H9 (cell line): ENCODE measurements around the gene SLC38A5. TPM values are rescaled to one million over a fixed set of nuclear protein-coding genes. Genes with fewer than 3 reads are reported as not detected.

ENCODE experiments used
- DNase-seq: peaks from one replicate; pipeline ENCODE4 v3.0.0-alpha.2; 2017
- H2AFZ ChIP-seq: one replicate; pipeline ENCODE4 v1.6.1; 2013; ENCODE audit warnings: mild to moderate bottlenecking, low read length, control low read depth, moderate library complexity
- H2AK5ac ChIP-seq: 2 replicates; pipeline ENCODE4 v1.6.1; 2013; ENCODE audit warnings: low read length, control low read depth, mixed read lengths; ENCODE audit not compliant: insufficient read length
- H2BK120ac ChIP-seq: one replicate; pipeline ENCODE4 v1.6.1; 2013; ENCODE audit warnings: low read depth, mild to moderate bottlenecking, low read length, control low read depth, inconsistent platforms; ENCODE audit not compliant: poor library complexity, severe bottlenecking
- H2BK12ac ChIP-seq: 2 replicates; pipeline ENCODE4 v1.6.1; 2013; ENCODE audit warnings: low read length, control low read depth, mixed read lengths, low read depth; ENCODE audit not compliant: insufficient read length
- H2BK15ac ChIP-seq: 2 replicates; pipeline ENCODE4 v1.6.1; 2013; ENCODE audit warnings: low read depth, low read length, control low read depth
- H2BK20ac ChIP-seq: one replicate; pipeline ENCODE4 v1.6.1; 2013; ENCODE audit warnings: low read depth, mild to moderate bottlenecking, low read length, control low read depth, inconsistent platforms; ENCODE audit not compliant: poor library complexity, severe bottlenecking
- H2BK5ac ChIP-seq: 2 replicates; pipeline ENCODE4 v1.6.1; 2013; ENCODE audit warnings: low read length, control low read depth, mixed read lengths; ENCODE audit not compliant: insufficient read length
- H3K14ac ChIP-seq: 2 replicates; pipeline ENCODE4 v1.6.1; 2013; ENCODE audit warnings: low read length, control low read depth; ENCODE audit not compliant: insufficient read depth
- H3K18ac ChIP-seq: 2 replicates; pipeline ENCODE4 v1.6.1; 2013; ENCODE audit warnings: low read depth, mild to moderate bottlenecking, mixed read lengths, low read length, control low read depth; ENCODE audit not compliant: insufficient read length
- H3K23ac ChIP-seq: 2 replicates; pipeline ENCODE4 v1.6.1; 2013; ENCODE audit warnings: low read length, control low read depth, mixed read lengths, low read depth; ENCODE audit not compliant: insufficient read length
- H3K23me2 ChIP-seq: 2 replicates; pipeline ENCODE4 v1.6.1; 2013; ENCODE audit warnings: low read depth, mild to moderate bottlenecking, mixed read lengths, low read length, control low read depth; ENCODE audit not compliant: insufficient read length, poor library complexity, severe bottlenecking
- H3K27ac ChIP-seq: 2 replicates; pipeline ENCODE4 v1.5.1; 2013; ENCODE audit warnings: low read length, control low read depth, mixed read lengths, low read depth; ENCODE audit not compliant: insufficient read length
- H3K27me3 ChIP-seq: 2 replicates; pipeline ENCODE4 v1.6.1; 2013; ENCODE audit warnings: low read length, control low read depth, inconsistent platforms; ENCODE audit not compliant: insufficient read depth
- H3K4ac ChIP-seq: 2 replicates; pipeline ENCODE4 v1.6.1; 2013; ENCODE audit warnings: low read depth, mild to moderate bottlenecking, control low read depth, inconsistent platforms, low read length, moderate library complexity
- H3K4me1 ChIP-seq: 2 replicates; pipeline ENCODE4 v1.6.1; 2013; ENCODE audit warnings: low read length, control low read depth, inconsistent platforms; ENCODE audit not compliant: insufficient read depth
- H3K4me2 ChIP-seq: 2 replicates; pipeline ENCODE4 v1.6.1; 2013; ENCODE audit warnings: low read length, control low read depth, mixed read lengths; ENCODE audit not compliant: insufficient read length, insufficient read depth
- H3K56ac ChIP-seq: 2 replicates; pipeline ENCODE4 v1.6.1; 2013; ENCODE audit warnings: low read depth, mild to moderate bottlenecking, mixed read lengths, low read length, control low read depth; ENCODE audit not compliant: insufficient read length
- H3K79me1 ChIP-seq: 2 replicates; pipeline ENCODE4 v1.6.1; 2013; ENCODE audit warnings: low read depth, mild to moderate bottlenecking, moderate library complexity, low read length, control low read depth, inconsistent platforms; ENCODE audit not compliant: insufficient read depth, poor library complexity, severe bottlenecking
- H3K79me2 ChIP-seq: 2 replicates; pipeline ENCODE4 v1.6.1; 2013; ENCODE audit warnings: low read length, control low read depth, inconsistent platforms; ENCODE audit not compliant: insufficient read depth
- H3K9ac ChIP-seq: 2 replicates; pipeline ENCODE4 v1.6.1; 2013; ENCODE audit warnings: low read length, control low read depth, mixed read lengths; ENCODE audit not compliant: insufficient read length; ENCODE audit errors: extremely low read depth
- H3K9me3 ChIP-seq: one replicate; pipeline ENCODE4 v1.6.1; 2013; ENCODE audit warnings: low read depth, low read length, inconsistent platforms; ENCODE audit not compliant: control insufficient read depth
- H3T11ph ChIP-seq: one replicate; pipeline ENCODE4 v1.6.1; 2013; ENCODE audit warnings: mild to moderate bottlenecking, low read length, control low read depth, inconsistent platforms
- H4K20me1 ChIP-seq: one replicate; pipeline ENCODE4 v1.6.1; 2013; ENCODE audit not compliant: control insufficient read depth, insufficient read length, insufficient read depth
- H4K5ac ChIP-seq: 2 replicates; pipeline ENCODE4 v1.6.1; 2013; ENCODE audit warnings: low read depth, mild to moderate bottlenecking, mixed read lengths, low read length, control low read depth; ENCODE audit not compliant: insufficient read length
- H4K8ac ChIP-seq: replicated peaks from 2 replicates; pipeline ENCODE4 v1.6.1; 2013; ENCODE audit warnings: low read length, control low read depth, mixed read lengths, low read depth; ENCODE audit not compliant: insufficient read length
- H4K91ac ChIP-seq: 2 replicates; pipeline ENCODE4 v1.6.1; 2013; ENCODE audit warnings: low read depth, mild to moderate bottlenecking, moderate library complexity, mixed read lengths, low read length, control low read depth; ENCODE audit not compliant: insufficient read length
- H3K27ac Mint-ChIP-seq, 3 experiments: 2 replicates in 2 of 3; 3 replicates in 1 of 3; pipeline ENCODE4 v1.8.0; 2020 to 2021; ENCODE audit warnings: mixed read lengths in 3 of 3, mild to moderate bottlenecking in 1 of 3, moderate library complexity in 1 of 3
- H3K27me3 Mint-ChIP-seq: 2 replicates; pipeline ENCODE4 v1.8.0; 2021; ENCODE audit warnings: low read depth, mild to moderate bottlenecking, moderate library complexity, mixed read lengths
- H3K36me3 Mint-ChIP-seq, 3 experiments: 2 replicates in 2 of 3; 3 replicates in 1 of 3; pipeline ENCODE4 v1.8.0; 2020 to 2021; ENCODE audit warnings: low read depth in 3 of 3, mixed read lengths in 3 of 3; ENCODE audit not compliant: insufficient read depth in 1 of 3
- H3K4me1 Mint-ChIP-seq, 2 experiments: 2 replicates each; pipeline ENCODE4 v1.8.0; 2020; ENCODE audit warnings: mixed read lengths in 2 of 2
- H3K4me3 Mint-ChIP-seq, 2 experiments: 2 replicates in 1 of 2; 3 replicates in 1 of 2; pipeline ENCODE4 v1.8.0; 2020 to 2021; ENCODE audit warnings: mild to moderate bottlenecking in 2 of 2, mixed read lengths in 2 of 2, moderate library complexity in 1 of 2
- H3K9me3 Mint-ChIP-seq, 2 experiments: 2 replicates in 1 of 2; 3 replicates in 1 of 2; pipeline ENCODE4 v1.8.0; 2020; ENCODE audit warnings: mild to moderate bottlenecking in 2 of 2, mixed read lengths in 2 of 2, moderate library complexity in 1 of 2
- WGBS: extraction: QIAGEN DNeasy Blood & Tissue Kit; methylation state at CpG from one replicate; pipeline ENCODE4 v1.1.7; 2013; ENCODE audit warnings: missing lambda C conversion rate, low lambda C conversion rate, mixed read lengths; ENCODE audit not compliant: insufficient read length; ENCODE audit errors: extremely low coverage; 5-methylcytosine and 5-hydroxymethylcytosine counted together
- total RNA-seq: library from RNA; stranded (reverse); gene quantifications from 2 replicates; pipeline ENCODE4 v1.2.1, GENCODE V29; 2021
- TF ChIP-seq, protein P1 (sequence below): fragments of 200-600 bp; sonication (generic); conservative IDR thresholded peaks from 3 replicates; pipeline ENCODE4 v1.8.0; 2021; ENCODE audit warnings: antibody characterized with exemption, mild to moderate bottlenecking

The SLC38A5 gene
- total RNA-seq, 1 experiment from 2014 or later = 28.3 TPM

DNA sequence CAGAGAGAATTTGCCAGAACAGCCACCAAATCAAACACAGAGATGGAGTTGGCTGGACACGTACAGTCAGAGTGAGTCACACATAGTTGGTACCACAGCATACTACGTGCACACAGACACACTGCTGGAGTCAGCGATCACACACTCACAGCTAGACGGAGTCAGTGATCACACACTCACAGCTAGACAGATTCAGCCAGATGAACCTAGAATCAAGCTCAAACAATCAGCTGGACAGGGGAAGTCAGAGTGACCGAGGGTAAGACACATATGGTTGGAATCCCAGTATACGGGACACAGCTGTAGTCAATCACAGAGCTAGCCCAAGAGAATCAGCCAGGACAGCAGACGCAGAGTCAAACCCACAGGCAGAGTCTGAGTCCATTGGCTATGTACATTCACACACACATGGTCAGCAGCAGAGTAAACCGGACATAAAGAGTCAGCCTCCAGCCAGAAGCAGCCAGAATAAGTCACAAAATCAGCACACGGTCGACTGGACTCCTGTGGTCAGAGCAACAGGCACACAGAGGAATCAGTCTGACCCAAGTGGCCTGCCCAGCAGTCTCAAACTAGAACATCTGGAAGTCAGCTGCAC, 4.6 kb downstream of the SLC38A5 start:
- H3K27ac Mint-ChIP-seq = no peak overlapping the region; a peak in 1 of 7 replicates
- H3K23me2 ChIP-seq = peaks cover 8% of the 10 kb centered on the region
- no peak overlapping the region for H3K27ac ChIP-seq
- no peak overlapping the region for H2BK12ac ChIP-seq
- H2AFZ ChIP-seq = no peak overlapping the region
- no peak overlapping the region for H3K18ac ChIP-seq
- no peak overlapping the region for H3K4ac ChIP-seq
- H3K4me1 Mint-ChIP-seq = peaks cover 15 to 21% of the 10 kb centered on the region in 2 experiments
- H4K8ac ChIP-seq = no peak overlapping the region
- H2BK20ac ChIP-seq = no peak overlapping the region
- H4K5ac ChIP-seq = no peak overlapping the region
- H3K14ac ChIP-seq = no peak overlapping the region
- H3T11ph ChIP-seq = no peak overlapping the region
- no peak overlapping the region for H3K4me2 ChIP-seq
- H4K20me1 ChIP-seq = no peaks in the 10 kb centered on the region
- TF ChIP-seq, protein P1, sequence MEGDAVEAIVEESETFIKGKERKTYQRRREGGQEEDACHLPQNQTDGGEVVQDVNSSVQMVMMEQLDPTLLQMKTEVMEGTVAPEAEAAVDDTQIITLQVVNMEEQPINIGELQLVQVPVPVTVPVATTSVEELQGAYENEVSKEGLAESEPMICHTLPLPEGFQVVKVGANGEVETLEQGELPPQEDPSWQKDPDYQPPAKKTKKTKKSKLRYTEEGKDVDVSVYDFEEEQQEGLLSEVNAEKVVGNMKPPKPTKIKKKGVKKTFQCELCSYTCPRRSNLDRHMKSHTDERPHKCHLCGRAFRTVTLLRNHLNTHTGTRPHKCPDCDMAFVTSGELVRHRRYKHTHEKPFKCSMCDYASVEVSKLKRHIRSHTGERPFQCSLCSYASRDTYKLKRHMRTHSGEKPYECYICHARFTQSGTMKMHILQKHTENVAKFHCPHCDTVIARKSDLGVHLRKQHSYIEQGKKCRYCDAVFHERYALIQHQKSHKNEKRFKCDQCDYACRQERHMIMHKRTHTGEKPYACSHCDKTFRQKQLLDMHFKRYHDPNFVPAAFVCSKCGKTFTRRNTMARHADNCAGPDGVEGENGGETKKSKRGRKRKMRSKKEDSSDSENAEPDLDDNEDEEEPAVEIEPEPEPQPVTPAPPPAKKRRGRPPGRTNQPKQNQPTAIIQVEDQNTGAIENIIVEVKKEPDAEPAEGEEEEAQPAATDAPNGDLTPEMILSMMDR = no peak
- no peak overlapping the region for H2BK15ac ChIP-seq
- H3K9me3 ChIP-seq = peaks cover 55% of the 10 kb centered on the region
- WGBS = no CpG with 5 or more reads among the region's 10 CpGs
- H3K9me3 Mint-ChIP-seq = peaks cover 80 to 89% of the 10 kb centered on the region in 2 experiments
- peaks cover 41 to 50% (median 43%) of the 10 kb centered on the region in 3 experiments for H3K36me3 Mint-ChIP-seq
- H3K27me3 Mint-ChIP-seq = peaks cover 3% of the 10 kb centered on the region; the same call in 1 of the 2 replicates
- peak overlapping the region in 1 of 2 experiments; percentile 64; a peak in 2 of 5 replicates for H3K4me3 Mint-ChIP-seq
- no peaks in the 10 kb centered on the region for H3K27me3 ChIP-seq
- no peak overlapping the region for H4K91ac ChIP-seq
- no peak overlapping the region for H3K56ac ChIP-seq
- H3K79me1 ChIP-seq = no peaks in the 10 kb centered on the region
- H3K23ac ChIP-seq = no peak overlapping the region
- no peak overlapping the region for H3K9ac ChIP-seq
- peaks cover 4% of the 10 kb centered on the region; the same call in 1 of the 2 replicates for H3K4me1 ChIP-seq
- no peak overlapping the region for H2BK5ac ChIP-seq
- no peak overlapping the region for H2AK5ac ChIP-seq
- no peak overlapping the region for H2BK120ac ChIP-seq
- no peak for DNase-seq
- H3K79me2 ChIP-seq = no peaks in the 10 kb centered on the region
